ENCODE data around the gene GSN. TPM values are rescaled to one million over a fixed set of nuclear protein-coding genes. Genes with fewer than 3 reads are reported as not detected.

Gene GSN
- total RNA-seq, 4 donors from 2014 or later, result 3,163 to 12,584 (median 6,723) TPM

GRCh38 chr9:121235512-121235911 lies 32.5 kb upstream of the GSN start:
- TF ChIP-seq CTCF (IDR thresholded peaks at IDR 0.05; ENCODE audit: low read depth), result no peak

- TF ChIP-seq CTCF (IDR thresholded peaks at IDR 0.05; ENCODE audit: low read depth), result no peak
These were observed 30.0 kb upstream of the GSN start for GRCh38 chr9:121237916-121238315.

GRCh38 chr9:121239071-121239470 lies 28.9 kb upstream of the GSN start:
- no peak for TF ChIP-seq CTCF (IDR thresholded peaks at IDR 0.05; ENCODE audit: low read depth)

GRCh38 chr9:121239851-121240250 lies 28.1 kb upstream of the GSN start:
- TF ChIP-seq CTCF (IDR thresholded peaks at IDR 0.05; ENCODE audit: low read depth), result no peak

- TF ChIP-seq CTCF (IDR thresholded peaks at IDR 0.05; ENCODE audit: low read depth), result no peak
These were observed 27.4 kb upstream of the GSN start for GRCh38 chr9:121240472-121241135.

- no peak for TF ChIP-seq CTCF (IDR thresholded peaks at IDR 0.05; ENCODE audit: low read depth)
These were observed 25.6 kb upstream of the GSN start for GRCh38 chr9:121242219-121242958.

- TF ChIP-seq CTCF (IDR thresholded peaks at IDR 0.05; ENCODE audit: low read depth), result no peak
These were observed 25.0 kb upstream of the GSN start for GRCh38 chr9:121242959-121243346.

All from subcutaneous adipose tissue (tissue), 4 donors.